K562 (cell line): ENCODE results near the gene RSPH1. TPM values are rescaled to one million over a fixed set of nuclear protein-coding genes. Genes with fewer than 3 reads are reported as not detected.

ENCODE experiments used
- CHCHD3 ChIP-seq: fragments of 250-450 bp; sonication (Bioruptor Pico); IDR thresholded peaks from 2 replicates; pipeline ENCODE4 v2.1.2; 2022; ENCODE audit warnings: mild to moderate bottlenecking
- ELF2 ChIP-seq: fragments of 250-450 bp; sonication (Bioruptor Pico); IDR thresholded peaks from 2 replicates; pipeline ENCODE4 v1.5.0; 2021; ENCODE audit warnings: mild to moderate bottlenecking
- HDAC3 ChIP-seq: fragments of 450-650 bp; IDR thresholded peaks from 2 replicates; pipeline ENCODE4 v1.6.1; 2018; ENCODE audit warnings: borderline replicate concordance, mild to moderate bottlenecking, moderate library complexity; ENCODE audit not compliant: partially characterized antibody
- HDAC6 ChIP-seq: IDR thresholded peaks from 2 replicates; pipeline ENCODE4 v1.6.1; 2012; ENCODE audit warnings: low read depth, mild to moderate bottlenecking, control low read depth, inconsistent platforms, low read length, moderate library complexity
- KHSRP ChIP-seq: fragments of 450-650 bp; IDR thresholded peaks from 2 replicates; pipeline ENCODE4 v1.6.1; 2017
- MEF2D ChIP-seq: conservative IDR thresholded peaks from 2 replicates; pipeline ENCODE4 v1.6.1; 2016; ENCODE audit warnings: low read depth, missing genetic modification characterization, missing compliant biosample characterization
- NR3C1 ChIP-seq: sonication (generic); formaldehyde crosslinking; IDR thresholded peaks from 2 replicates; pipeline ENCODE4 v1.8.1; 2022; ENCODE audit warnings: missing genetic modification reagents
- POLR2A ChIP-seq: fragments of 450-650 bp; conservative IDR thresholded peaks from 2 replicates; pipeline ENCODE4 v1.6.1; 2016
- PURB ChIP-seq: sonication (generic); formaldehyde crosslinking; IDR thresholded peaks from 2 replicates; pipeline ENCODE4 v1.9.0; 2021; ENCODE audit warnings: low read depth, mild to moderate bottlenecking, missing genetic modification reagents
- RCOR1 ChIP-seq, 2 experiments: IDR thresholded peaks; 2 replicates each; pipeline ENCODE4 v1.6.1; 2012; ENCODE audit warnings: low read depth in 2 of 2, low read length in 2 of 2, borderline replicate concordance in 1 of 2, improper control_type of control experiment in 1 of 2
- SNIP1 ChIP-seq: fragments of 450-650 bp; IDR thresholded peaks from 2 replicates; pipeline ENCODE4 v1.7.1; 2017; ENCODE audit warnings: low read depth, mild to moderate bottlenecking
- STAT5B ChIP-seq: fragments of 250-450 bp; sonication (Bioruptor Pico); IDR thresholded peaks from 2 replicates; pipeline ENCODE4 v1.8.0; 2021; ENCODE audit warnings: mild to moderate bottlenecking, inconsistent platforms
- ZNF76 ChIP-seq: fragments of 250-450 bp; sonication (Bioruptor Pico); IDR thresholded peaks from 2 replicates; pipeline ENCODE4 v1.4.0; 2020; ENCODE audit warnings: mild to moderate bottlenecking, moderate library complexity, borderline replicate concordance
- polyA plus RNA-seq, 8 experiments: library from polyadenylated mRNA; depleted of rRNA in 4 of 8; stranded (reverse) in 5 of 8; unstranded in 3 of 8; fragments of >200 nt; fragmentation: Nextera tagmentation in 2 of 8; fragmentation: Illumina TruSeq in 1 of 8; extraction: Ambion mirVana in 2 of 8; extraction: Trizol in 1 of 8; gene quantifications; 2 replicates each; pipeline versions ENCODE4 v1.2.1 to v1.2.3, GENCODE V29; 2011 to 2014; ENCODE audit warnings: inconsistent platforms in 1 of 8, missing spikeins in 1 of 8
- total RNA-seq, 7 experiments: library from RNA; depleted of rRNA in 6 of 7; stranded (reverse); fragments of >200 nt in 6 of 7; fragmentation: Illumina TruSeq in 2 of 7; extraction: Trizol in 2 of 7; gene quantifications; 2 replicates each; pipeline versions ENCODE4 v1.2.1 to v1.2.3, GENCODE V29; 2011 to 2021; ENCODE audit warnings: low replicate concordance in 1 of 7
- TF ChIP-seq, protein P1 (sequence below): fragments of 250-450 bp; sonication (Bioruptor Pico); IDR thresholded peaks from 2 replicates; pipeline ENCODE4 v1.4.0; 2020; ENCODE audit warnings: mild to moderate bottlenecking, moderate library complexity, borderline replicate concordance
- TF ChIP-seq, protein P2 (sequence below): sonication (generic); formaldehyde crosslinking; IDR thresholded peaks from 2 replicates; pipeline ENCODE4 v1.8.0; 2023; ENCODE audit warnings: mild to moderate bottlenecking, missing genetic modification reagents
- TF ChIP-seq, protein P3 (sequence below): fragments of 450-650 bp; formaldehyde crosslinking; IDR thresholded peaks from 2 replicates; pipeline ENCODE4 v1.4.0; 2020; ENCODE audit warnings: mild to moderate bottlenecking, moderate library complexity
- TF ChIP-seq, protein P4 (sequence below), 2 experiments: IDR thresholded peaks; 2 replicates each; pipeline ENCODE4 v1.6.1; 2011; ENCODE audit warnings: borderline replicate concordance in 1 of 2, control low read depth in 1 of 2, low read depth in 1 of 2, low read length in 1 of 2, mild to moderate bottlenecking in 1 of 2, mixed read lengths in 1 of 2, moderate library complexity in 1 of 2; ENCODE audit not compliant: insufficient read depth in 1 of 2, insufficient read length in 1 of 2, poor library complexity in 1 of 2, severe bottlenecking in 1 of 2; ENCODE audit errors: extremely low read depth in 1 of 2
- TF ChIP-seq, protein P5 (sequence below), 3 experiments: fragments of 200-800 bp in 1 of 3; fragments of 250-450 bp in 1 of 3; fragments of 450-650 bp in 1 of 3; sonication (Bioruptor Pico) in 1 of 3; sonication (Bioruptor generic) in 1 of 3; formaldehyde crosslinking in 1 of 3; IDR thresholded peaks; 2 replicates each; pipeline versions ENCODE4 v1.6.1 to v1.8.0; 2016 to 2022; ENCODE audit warnings: mild to moderate bottlenecking in 2 of 3, missing genetic modification characterization in 2 of 3, missing compliant biosample characterization in 1 of 3, moderate library complexity in 1 of 3

The RSPH1 gene
- total and polyA plus RNA-seq, 9 of the 15 experiments (the other 6 are each of a cell fraction or from before 2014, with no cell fraction given) = 0.17 TPM; not detected in 8

DNA sequence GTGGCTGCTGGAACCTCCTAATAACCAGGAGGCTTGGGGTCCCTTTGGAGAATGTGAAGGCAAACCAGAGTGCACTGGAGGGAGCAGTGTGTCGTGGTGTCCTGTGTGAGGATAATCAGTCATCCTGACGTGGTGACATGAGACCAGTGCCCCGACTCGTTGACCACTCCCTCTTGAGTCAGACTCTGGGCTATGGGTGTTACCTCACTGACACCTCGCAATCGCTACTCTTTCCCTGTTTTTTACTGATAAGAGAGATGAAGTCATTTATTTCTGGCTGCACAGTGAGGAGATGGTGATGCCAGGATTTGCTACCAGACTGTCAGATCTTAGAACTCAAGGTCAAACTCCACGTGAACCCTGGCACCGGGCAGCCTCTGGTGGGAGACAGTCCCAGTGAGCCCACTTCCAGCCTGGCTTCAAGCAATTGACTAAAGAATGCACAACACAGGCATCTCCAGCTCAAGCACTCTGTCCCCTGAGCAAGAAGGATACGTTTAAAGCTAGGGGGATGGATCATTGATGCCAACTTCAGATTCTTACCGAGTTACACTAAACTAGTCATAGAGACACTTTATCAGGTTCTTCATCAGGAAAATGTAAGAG, 62.0 kb downstream of the RSPH1 start (continued):
- no peak for TF ChIP-seq KHSRP
- peak in 1 of 2 experiments; percentile 83; a peak in 1 of 4 replicates for TF ChIP-seq RCOR1 (IDR thresholded peaks at IDR 0.05; ENCODE audit: borderline replicate concordance in 1 of 2, low read depth in 2 of 2, low read length in 2 of 2)
- TF ChIP-seq HDAC3 = no peak
- TF ChIP-seq, protein P1, sequence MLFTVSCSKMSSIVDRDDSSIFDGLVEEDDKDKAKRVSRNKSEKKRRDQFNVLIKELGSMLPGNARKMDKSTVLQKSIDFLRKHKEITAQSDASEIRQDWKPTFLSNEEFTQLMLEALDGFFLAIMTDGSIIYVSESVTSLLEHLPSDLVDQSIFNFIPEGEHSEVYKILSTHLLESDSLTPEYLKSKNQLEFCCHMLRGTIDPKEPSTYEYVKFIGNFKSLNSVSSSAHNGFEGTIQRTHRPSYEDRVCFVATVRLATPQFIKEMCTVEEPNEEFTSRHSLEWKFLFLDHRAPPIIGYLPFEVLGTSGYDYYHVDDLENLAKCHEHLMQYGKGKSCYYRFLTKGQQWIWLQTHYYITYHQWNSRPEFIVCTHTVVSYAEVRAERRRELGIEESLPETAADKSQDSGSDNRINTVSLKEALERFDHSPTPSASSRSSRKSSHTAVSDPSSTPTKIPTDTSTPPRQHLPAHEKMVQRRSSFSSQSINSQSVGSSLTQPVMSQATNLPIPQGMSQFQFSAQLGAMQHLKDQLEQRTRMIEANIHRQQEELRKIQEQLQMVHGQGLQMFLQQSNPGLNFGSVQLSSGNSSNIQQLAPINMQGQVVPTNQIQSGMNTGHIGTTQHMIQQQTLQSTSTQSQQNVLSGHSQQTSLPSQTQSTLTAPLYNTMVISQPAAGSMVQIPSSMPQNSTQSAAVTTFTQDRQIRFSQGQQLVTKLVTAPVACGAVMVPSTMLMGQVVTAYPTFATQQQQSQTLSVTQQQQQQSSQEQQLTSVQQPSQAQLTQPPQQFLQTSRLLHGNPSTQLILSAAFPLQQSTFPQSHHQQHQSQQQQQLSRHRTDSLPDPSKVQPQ = no peak
- no peak for TF ChIP-seq CHCHD3 (CRISPR knock-in tag)
- TF ChIP-seq, protein P2, sequence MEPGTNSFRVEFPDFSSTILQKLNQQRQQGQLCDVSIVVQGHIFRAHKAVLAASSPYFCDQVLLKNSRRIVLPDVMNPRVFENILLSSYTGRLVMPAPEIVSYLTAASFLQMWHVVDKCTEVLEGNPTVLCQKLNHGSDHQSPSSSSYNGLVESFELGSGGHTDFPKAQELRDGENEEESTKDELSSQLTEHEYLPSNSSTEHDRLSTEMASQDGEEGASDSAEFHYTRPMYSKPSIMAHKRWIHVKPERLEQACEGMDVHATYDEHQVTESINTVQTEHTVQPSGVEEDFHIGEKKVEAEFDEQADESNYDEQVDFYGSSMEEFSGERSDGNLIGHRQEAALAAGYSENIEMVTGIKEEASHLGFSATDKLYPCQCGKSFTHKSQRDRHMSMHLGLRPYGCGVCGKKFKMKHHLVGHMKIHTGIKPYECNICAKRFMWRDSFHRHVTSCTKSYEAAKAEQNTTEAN (CRISPR knock-in tag) = no peak
- TF ChIP-seq, protein P3, sequence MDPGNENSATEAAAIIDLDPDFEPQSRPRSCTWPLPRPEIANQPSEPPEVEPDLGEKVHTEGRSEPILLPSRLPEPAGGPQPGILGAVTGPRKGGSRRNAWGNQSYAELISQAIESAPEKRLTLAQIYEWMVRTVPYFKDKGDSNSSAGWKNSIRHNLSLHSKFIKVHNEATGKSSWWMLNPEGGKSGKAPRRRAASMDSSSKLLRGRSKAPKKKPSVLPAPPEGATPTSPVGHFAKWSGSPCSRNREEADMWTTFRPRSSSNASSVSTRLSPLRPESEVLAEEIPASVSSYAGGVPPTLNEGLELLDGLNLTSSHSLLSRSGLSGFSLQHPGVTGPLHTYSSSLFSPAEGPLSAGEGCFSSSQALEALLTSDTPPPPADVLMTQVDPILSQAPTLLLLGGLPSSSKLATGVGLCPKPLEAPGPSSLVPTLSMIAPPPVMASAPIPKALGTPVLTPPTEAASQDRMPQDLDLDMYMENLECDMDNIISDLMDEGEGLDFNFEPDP = no peak
- TF ChIP-seq, protein P4, sequence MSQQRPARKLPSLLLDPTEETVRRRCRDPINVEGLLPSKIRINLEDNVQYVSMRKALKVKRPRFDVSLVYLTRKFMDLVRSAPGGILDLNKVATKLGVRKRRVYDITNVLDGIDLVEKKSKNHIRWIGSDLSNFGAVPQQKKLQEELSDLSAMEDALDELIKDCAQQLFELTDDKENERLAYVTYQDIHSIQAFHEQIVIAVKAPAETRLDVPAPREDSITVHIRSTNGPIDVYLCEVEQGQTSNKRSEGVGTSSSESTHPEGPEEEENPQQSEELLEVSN (IDR thresholded peaks at IDR 0.05; ENCODE audit: borderline replicate concordance in 1 of 2, extremely low read depth in 1 of 2, insufficient read depth in 1 of 2, insufficient read length in 1 of 2, low read depth in 1 of 2, low read length in 1 of 2, poor library complexity in 1 of 2, severe bottlenecking in 1 of 2) = peak in 1 of 2 experiments; percentile 64
- no peak for TF ChIP-seq SNIP1
- TF ChIP-seq NR3C1 = no peak
- TF ChIP-seq POLR2A = no peak
- TF ChIP-seq, protein P5, sequence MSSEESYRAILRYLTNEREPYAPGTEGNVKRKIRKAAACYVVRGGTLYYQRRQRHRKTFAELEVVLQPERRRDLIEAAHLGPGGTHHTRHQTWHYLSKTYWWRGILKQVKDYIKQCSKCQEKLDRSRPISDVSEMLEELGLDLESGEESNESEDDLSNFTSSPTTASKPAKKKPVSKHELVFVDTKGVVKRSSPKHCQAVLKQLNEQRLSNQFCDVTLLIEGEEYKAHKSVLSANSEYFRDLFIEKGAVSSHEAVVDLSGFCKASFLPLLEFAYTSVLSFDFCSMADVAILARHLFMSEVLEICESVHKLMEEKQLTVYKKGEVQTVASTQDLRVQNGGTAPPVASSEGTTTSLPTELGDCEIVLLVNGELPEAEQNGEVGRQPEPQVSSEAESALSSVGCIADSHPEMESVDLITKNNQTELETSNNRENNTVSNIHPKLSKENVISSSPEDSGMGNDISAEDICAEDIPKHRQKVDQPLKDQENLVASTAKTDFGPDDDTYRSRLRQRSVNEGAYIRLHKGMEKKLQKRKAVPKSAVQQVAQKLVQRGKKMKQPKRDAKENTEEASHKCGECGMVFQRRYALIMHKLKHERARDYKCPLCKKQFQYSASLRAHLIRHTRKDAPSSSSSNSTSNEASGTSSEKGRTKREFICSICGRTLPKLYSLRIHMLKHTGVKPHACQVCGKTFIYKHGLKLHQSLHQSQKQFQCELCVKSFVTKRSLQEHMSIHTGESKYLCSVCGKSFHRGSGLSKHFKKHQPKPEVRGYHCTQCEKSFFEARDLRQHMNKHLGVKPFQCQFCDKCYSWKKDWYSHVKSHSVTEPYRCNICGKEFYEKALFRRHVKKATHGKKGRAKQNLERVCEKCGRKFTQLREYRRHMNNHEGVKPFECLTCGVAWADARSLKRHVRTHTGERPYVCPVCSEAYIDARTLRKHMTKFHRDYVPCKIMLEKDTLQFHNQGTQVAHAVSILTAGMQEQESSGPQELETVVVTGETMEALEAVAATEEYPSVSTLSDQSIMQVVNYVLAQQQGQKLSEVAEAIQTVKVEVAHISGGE (CRISPR knock-in tag; IDR thresholded peaks at IDR 0.05) = no peak
- no peak for TF ChIP-seq ELF2 (CRISPR knock-in tag)
- TF ChIP-seq MEF2D (tag) = no peak
- TF ChIP-seq HDAC6 = no peak
- no peak for TF ChIP-seq PURB
- TF ChIP-seq ZNF76 = no peak
- no peak for TF ChIP-seq STAT5B (CRISPR knock-in tag)
